OCI-LY3 (cell line): ENCODE measurements around the gene RAB40A.

Source experiments
- EZH2phosphoT487 ChIP-seq: fragments of 200-600 bp; shearing (Covaris generic); IDR thresholded peaks from 2 replicates; pipeline ENCODE4 v1.6.1; 2018; ENCODE audit warnings: antibody characterized with exemption, mixed run types, low read depth
- TF ChIP-seq, protein P1 (sequence below): fragments of 200-600, 300-600 bp; sonication (generic); IDR thresholded peaks from 2 replicates; pipeline ENCODE4 v1.5.1; 2014; ENCODE audit warnings: antibody characterized with exemption, low read length, low read depth

DNA sequence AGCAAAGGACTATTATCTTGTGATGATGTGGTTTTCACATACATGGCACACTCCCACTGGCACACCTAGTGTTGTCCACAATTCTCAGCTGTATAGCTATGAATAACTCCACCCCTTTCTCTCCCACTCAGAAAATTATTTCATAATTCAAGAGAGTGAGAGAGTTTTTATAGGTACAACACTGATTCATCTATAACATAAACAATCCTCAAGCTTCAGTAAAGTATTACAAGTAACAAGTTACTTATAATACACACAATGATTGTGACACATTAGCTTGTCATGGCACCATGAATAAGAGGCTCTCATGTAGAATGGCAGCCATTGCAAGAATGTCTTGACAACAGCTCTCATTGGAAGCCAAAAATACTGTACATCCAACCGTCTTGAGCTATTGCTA lies 43.9 kb downstream of the RAB40A start:
- TF ChIP-seq, protein P1, sequence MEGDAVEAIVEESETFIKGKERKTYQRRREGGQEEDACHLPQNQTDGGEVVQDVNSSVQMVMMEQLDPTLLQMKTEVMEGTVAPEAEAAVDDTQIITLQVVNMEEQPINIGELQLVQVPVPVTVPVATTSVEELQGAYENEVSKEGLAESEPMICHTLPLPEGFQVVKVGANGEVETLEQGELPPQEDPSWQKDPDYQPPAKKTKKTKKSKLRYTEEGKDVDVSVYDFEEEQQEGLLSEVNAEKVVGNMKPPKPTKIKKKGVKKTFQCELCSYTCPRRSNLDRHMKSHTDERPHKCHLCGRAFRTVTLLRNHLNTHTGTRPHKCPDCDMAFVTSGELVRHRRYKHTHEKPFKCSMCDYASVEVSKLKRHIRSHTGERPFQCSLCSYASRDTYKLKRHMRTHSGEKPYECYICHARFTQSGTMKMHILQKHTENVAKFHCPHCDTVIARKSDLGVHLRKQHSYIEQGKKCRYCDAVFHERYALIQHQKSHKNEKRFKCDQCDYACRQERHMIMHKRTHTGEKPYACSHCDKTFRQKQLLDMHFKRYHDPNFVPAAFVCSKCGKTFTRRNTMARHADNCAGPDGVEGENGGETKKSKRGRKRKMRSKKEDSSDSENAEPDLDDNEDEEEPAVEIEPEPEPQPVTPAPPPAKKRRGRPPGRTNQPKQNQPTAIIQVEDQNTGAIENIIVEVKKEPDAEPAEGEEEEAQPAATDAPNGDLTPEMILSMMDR, result no peak
- TF ChIP-seq EZH2phosphoT487, result no peak
